HUES6 (cell line): ENCODE results near the gene TBC1D5.

ENCODE experiments used
- H3K27ac ChIP-seq: 2 replicates; pipeline ENCODE4 v1.7.0; 2013; ENCODE audit warnings: low read depth, mild to moderate bottlenecking, low read length, inconsistent platforms
- H3K27me3 ChIP-seq: 2 replicates; pipeline ENCODE4 v1.6.1; 2013; ENCODE audit warnings: low read length; ENCODE audit not compliant: control insufficient read depth, insufficient read depth
- H3K36me3 ChIP-seq: 2 replicates; pipeline ENCODE4 v1.6.1; 2013; ENCODE audit warnings: low read length; ENCODE audit not compliant: control insufficient read depth, insufficient read depth
- H3K4me1 ChIP-seq: 2 replicates; pipeline ENCODE4 v1.6.1; 2013; ENCODE audit warnings: low read length; ENCODE audit not compliant: control insufficient read depth, insufficient read depth
- H3K4me3 ChIP-seq: 2 replicates; pipeline ENCODE4 v1.5.1; 2013; ENCODE audit warnings: low read depth, low read length
- H3K9ac ChIP-seq: one replicate; pipeline ENCODE4 v1.6.1; 2013; ENCODE audit warnings: mild to moderate bottlenecking, low read length
- H3K9me3 ChIP-seq: 2 replicates; pipeline ENCODE4 v1.6.1; 2013; ENCODE audit warnings: low read depth, low read length; ENCODE audit not compliant: control insufficient read depth, insufficient read depth

The TBC1D5 gene

DNA sequence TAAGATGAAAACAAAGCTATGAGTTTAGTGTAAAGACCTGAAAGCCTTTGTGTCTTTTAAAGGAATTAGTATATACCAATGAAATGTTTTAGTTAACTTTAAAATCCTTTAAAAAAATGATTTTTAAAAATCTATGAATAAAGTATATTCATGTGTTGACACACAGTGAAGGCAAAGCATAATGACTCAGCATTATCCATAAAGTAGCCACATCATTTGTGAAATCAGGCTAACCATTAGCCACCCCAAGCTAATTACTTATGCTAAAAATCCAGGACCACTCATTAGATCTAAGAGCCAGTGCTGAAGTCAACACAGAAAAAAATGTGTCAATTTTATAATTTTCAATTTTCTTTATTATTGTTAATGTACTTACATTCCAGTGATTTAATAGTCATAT, 310.2 kb downstream of the TBC1D5 start:
- Histone ChIP-seq H3K4me1 (0 out of 2 replicates have a peak, but pooled peaks cover 4% of the 10 kb centered on the region), H3K9me3 (no peaks in the 10 kb centered on the region), H3K27ac (no peak overlapping the region), H3K36me3 (no peaks in the 10 kb centered on the region), H3K9ac (no peak overlapping the region), H3K27me3 (no peaks in the 10 kb centered on the region), H3K4me3 (no peak overlapping the region)

DNA sequence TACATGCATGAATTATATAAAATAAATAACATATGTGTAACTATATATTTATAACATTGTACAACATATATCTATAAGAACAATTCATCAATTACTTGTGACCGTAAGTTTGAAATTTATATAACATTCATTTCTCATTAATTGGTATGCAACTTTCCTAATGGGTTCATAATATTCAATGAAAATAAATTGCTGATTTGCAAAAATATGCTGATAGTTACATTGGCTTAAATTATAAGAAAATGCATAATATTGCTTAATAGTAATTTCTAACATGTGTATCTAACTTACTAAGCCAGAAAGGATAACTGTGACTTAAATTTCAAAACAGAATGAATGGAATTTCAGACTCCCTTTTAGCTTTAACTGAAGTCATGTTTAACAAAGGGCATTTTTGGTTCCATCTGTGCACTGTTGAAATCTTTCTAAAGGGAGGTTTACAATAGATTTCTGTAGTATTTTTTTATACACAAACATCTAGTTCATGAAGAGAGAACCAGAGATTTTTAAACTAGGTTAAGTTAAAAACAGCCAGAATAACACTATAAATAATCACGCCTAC, 310.9 kb downstream of the TBC1D5 start:
- no peaks in the 10 kb centered on the region for H3K27me3 ChIP-seq
- no peaks in the 10 kb centered on the region for H3K9me3 ChIP-seq
- 0 out of 2 replicates have a peak, but pooled peaks cover 4% of the 10 kb centered on the region for H3K4me1 ChIP-seq
- no peaks in the 10 kb centered on the region for H3K36me3 ChIP-seq
- H3K27ac ChIP-seq = no peak overlapping the region
- no peak overlapping the region for H3K9ac ChIP-seq
- H3K4me3 ChIP-seq = no peak overlapping the region

DNA sequence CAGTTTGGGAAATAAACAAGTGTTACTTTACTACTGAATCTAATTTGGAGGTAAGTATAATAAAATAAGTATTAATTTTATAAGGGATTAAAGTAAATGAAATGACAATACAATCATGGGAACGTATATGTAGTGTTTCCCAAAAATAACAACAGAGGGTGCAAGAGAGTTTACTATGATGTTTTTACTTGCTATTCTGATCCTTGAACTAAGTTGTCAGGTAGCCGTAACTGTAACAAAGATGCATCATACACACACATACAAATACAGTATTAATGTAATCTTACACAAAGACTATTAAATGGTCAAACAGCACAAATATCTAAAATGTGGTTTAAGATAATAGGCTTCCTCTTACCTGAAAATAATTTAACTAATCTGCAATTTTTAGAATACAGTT, 311.4 kb downstream of the TBC1D5 start:
- no peak overlapping the region for H3K4me3 ChIP-seq

GRCh38 chr3:17430582-17430981, 311.8 kb downstream of the TBC1D5 start:
- Histone ChIP-seq H3K36me3 (no peaks in the 10 kb centered on the region), H3K27ac (no peak overlapping the region), H3K27me3 (no peaks in the 10 kb centered on the region), H3K9me3 (no peaks in the 10 kb centered on the region), H3K9ac (no peak overlapping the region), H3K4me1 (peaks cover 7% of the 10 kb centered on the region; the same call in 1 of the 2 replicates), H3K4me3 (no peak overlapping the region)

More for the DNA sequence above, 311.4 kb downstream of the TBC1D5 start:
- Histone ChIP-seq H3K36me3 (no peaks in the 10 kb centered on the region), H3K27ac (no peak overlapping the region), H3K27me3 (no peaks in the 10 kb centered on the region), H3K9ac (no peak overlapping the region), H3K4me1 (0 out of 2 replicates have a peak, but pooled peaks cover 4% of the 10 kb centered on the region), H3K9me3 (no peaks in the 10 kb centered on the region)

DNA sequence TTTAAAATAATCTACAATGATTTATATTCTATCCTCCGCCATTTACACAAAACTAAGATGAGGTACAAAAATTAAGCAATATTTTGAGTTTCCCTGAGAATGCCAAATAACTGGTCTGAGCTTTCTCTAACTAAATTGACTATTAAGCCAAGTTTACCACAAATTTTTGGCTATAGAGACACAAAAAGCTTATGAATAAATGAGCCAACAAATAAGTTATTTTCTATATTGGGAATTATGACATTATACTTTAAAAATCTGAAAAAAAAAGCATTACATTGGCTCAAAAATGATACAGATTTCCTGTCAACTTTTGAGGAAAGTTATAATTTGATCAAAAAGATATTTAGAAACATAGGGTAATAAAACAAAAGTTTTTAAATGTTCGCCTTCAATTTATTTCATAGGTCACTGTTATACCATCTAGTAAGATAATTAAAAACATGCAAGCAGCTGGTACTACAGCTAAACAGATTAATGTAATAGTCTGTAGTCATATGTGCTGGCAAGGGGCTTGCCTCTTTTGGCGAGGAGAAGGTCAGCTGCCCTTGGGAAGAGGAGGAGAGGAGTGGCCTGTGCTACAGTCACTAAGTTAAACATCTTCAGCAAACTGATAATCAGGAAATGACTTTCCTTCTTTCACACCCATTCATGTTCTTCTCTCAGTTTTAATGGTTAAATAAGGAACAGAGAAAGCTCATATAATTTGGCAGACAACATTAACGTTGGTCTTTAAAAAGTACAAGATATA, 318.5 kb downstream of the TBC1D5 start:
- Histone ChIP-seq H3K4me3 (no peak overlapping the region), H3K36me3 (no peaks in the 10 kb centered on the region), H3K4me1 (peaks cover 5% of the 10 kb centered on the region; the same call in 1 of the 2 replicates), H3K27me3 (no peaks in the 10 kb centered on the region), H3K9ac (no peak overlapping the region), H3K27ac (no peak overlapping the region), H3K9me3 (no peaks in the 10 kb centered on the region)

GRCh38 chr3:17422636-17423035, 319.8 kb downstream of the TBC1D5 start:
- no peak overlapping the region for H3K4me3 ChIP-seq

DNA sequence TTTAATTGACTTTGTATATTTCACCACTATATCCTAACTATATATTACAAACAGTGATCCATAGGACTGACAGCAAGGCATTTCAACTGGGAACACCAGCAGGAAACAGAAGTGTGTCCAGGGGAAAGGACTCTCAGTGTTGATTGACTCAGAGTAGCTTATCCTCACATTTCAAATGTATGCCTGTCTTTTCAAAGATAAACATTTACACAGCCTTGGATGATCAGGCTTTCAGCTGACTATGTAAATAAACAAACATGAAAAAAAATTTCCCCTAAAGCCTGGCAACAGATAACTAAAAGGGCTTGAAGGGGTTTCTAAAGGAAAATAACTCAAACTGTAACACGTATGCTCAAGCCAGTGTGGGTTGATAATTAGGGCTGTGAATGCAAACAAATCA, 321.8 kb downstream of the TBC1D5 start:
- Histone ChIP-seq H3K4me1 (peaks cover 2% of the 10 kb centered on the region; the same call in 1 of the 2 replicates), H3K27ac (no peak overlapping the region), H3K4me3 (no peak overlapping the region), H3K27me3 (no peaks in the 10 kb centered on the region), H3K9ac (no peak overlapping the region), H3K36me3 (no peaks in the 10 kb centered on the region), H3K9me3 (no peaks in the 10 kb centered on the region)

More at GRCh38 chr3:17422636-17423035, 319.8 kb downstream of the TBC1D5 start:
- H3K4me1 ChIP-seq = peaks cover 5% of the 10 kb centered on the region; the same call in 1 of the 2 replicates
- no peaks in the 10 kb centered on the region for H3K9me3 ChIP-seq
- no peaks in the 10 kb centered on the region for H3K27me3 ChIP-seq
- no peak overlapping the region for H3K27ac ChIP-seq
- H3K36me3 ChIP-seq = no peaks in the 10 kb centered on the region
- no peak overlapping the region for H3K9ac ChIP-seq

- Histone ChIP-seq H3K9me3 (no peaks in the 10 kb centered on the region), H3K27ac (no peak overlapping the region), H3K27me3 (no peaks in the 10 kb centered on the region), H3K9ac (no peak overlapping the region), H3K4me1 (no peaks in the 10 kb centered on the region), H3K36me3 (no peaks in the 10 kb centered on the region), H3K4me3 (no peak overlapping the region)
Observed at GRCh38 chr3:17412950-17413530, 329.4 kb downstream of the TBC1D5 start.

DNA sequence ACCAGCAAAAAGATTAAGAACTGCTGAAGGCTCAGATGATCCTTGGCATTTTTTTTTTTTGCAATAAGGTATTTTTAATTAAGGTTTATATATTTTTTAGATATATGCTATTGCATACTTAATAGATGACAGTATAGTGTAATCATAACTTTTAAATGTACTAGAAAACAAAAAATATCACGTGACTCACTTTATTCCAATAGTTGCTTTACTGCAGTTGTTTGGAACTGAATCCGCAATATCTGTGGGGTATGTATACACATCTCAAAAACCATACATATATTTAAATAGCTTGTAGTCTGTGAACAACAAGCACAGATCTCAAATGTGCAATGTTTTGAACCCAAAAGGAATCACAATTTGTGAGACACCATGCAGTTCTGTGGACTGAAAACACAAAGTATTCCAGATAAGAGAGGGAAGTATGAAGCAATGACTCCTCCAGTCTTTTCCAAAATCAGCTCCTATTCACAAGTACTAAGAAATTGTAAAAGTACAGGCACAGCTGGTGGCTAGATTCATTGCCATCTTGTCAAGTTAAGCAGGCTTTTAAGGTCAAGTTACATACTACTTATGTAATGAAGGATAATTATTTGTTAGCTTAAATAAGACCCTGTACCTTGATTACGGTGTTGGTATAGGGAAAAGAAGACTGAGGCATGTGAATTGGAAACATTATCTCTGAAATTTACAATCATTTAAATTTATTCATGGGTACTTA, 331.1 kb downstream of the TBC1D5 start:
- no peak overlapping the region for H3K9ac ChIP-seq
- no peak overlapping the region for H3K27ac ChIP-seq
- peaks cover under 1% of the 10 kb centered on the region; the same call in 1 of the 2 replicates for H3K4me1 ChIP-seq
- H3K4me3 ChIP-seq = no peak overlapping the region
- no peaks in the 10 kb centered on the region for H3K27me3 ChIP-seq
- no peaks in the 10 kb centered on the region for H3K36me3 ChIP-seq
- H3K9me3 ChIP-seq = no peaks in the 10 kb centered on the region

DNA sequence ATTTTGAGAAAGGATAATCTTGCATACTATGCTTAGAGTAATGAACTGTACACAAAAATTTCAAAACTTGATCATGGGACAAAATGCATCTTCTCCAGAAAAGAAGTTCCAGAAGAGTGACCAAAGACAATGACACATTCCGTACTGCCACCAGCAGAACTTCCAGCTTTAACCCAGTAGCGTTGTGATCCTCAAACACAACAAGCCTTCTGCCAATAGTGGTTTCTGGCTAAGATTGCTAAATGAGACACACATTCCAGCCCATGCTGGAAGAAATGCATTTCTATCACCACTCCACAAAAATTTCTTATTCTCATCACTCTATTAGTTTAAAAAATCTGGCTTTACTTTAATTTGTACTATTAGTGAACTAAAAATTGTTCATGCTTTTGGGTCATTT, 334.9 kb downstream of the TBC1D5 start:
- Histone ChIP-seq H3K9ac (no peak overlapping the region), H3K9me3 (no peaks in the 10 kb centered on the region), H3K27ac (no peak overlapping the region), H3K4me3 (no peak overlapping the region), H3K27me3 (no peaks in the 10 kb centered on the region), H3K36me3 (no peaks in the 10 kb centered on the region), H3K4me1 (peaks cover 3% of the 10 kb centered on the region; the same call in 1 of the 2 replicates)
